Fibroblast of pulmonary artery (primary cell): ENCODE data around the gene RAPGEFL1.

Experiments
- DNase-seq: peaks from one replicate; pipeline ENCODE4 v3.0.0-alpha.2; 2010; ENCODE audit warnings: low read depth
- H3K4me3 ChIP-seq: replicated peaks from 2 replicates; pipeline ENCODE4 v1.5.1; 2011; ENCODE audit warnings: low read depth, mild to moderate bottlenecking, control low read depth, low read length, moderate library complexity
- TF ChIP-seq, protein P1 (sequence below): IDR thresholded peaks from 2 replicates; pipeline ENCODE4 v1.5.1; 2011; ENCODE audit warnings: mild to moderate bottlenecking, control low read depth, low read length, inconsistent platforms; ENCODE audit errors: missing control alignments

The RAPGEFL1 gene

DNA sequence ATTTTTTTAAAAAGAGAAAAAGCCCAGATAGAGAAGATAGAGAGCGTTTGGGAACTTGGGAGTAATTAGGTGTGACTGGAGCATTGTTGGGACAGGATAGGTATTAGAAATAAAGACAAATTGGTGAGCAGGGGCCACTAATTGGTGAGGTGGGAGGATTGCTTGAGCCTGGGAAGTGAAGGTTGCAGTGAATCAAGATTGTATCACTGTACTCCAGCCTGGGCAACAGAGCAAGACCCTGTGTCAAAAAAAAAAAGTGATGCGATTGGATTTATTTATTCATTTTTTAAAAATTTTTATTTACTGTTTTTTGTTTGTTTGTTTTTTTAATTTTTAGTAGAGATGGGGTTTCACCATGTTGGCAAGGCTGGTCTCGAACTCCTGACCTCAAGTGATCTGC lies 31.8 kb upstream of the RAPGEFL1 start:
- TF ChIP-seq, protein P1, sequence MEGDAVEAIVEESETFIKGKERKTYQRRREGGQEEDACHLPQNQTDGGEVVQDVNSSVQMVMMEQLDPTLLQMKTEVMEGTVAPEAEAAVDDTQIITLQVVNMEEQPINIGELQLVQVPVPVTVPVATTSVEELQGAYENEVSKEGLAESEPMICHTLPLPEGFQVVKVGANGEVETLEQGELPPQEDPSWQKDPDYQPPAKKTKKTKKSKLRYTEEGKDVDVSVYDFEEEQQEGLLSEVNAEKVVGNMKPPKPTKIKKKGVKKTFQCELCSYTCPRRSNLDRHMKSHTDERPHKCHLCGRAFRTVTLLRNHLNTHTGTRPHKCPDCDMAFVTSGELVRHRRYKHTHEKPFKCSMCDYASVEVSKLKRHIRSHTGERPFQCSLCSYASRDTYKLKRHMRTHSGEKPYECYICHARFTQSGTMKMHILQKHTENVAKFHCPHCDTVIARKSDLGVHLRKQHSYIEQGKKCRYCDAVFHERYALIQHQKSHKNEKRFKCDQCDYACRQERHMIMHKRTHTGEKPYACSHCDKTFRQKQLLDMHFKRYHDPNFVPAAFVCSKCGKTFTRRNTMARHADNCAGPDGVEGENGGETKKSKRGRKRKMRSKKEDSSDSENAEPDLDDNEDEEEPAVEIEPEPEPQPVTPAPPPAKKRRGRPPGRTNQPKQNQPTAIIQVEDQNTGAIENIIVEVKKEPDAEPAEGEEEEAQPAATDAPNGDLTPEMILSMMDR = no peak
- no peak overlapping the region for H3K4me3 ChIP-seq
- no peak for DNase-seq

DNA sequence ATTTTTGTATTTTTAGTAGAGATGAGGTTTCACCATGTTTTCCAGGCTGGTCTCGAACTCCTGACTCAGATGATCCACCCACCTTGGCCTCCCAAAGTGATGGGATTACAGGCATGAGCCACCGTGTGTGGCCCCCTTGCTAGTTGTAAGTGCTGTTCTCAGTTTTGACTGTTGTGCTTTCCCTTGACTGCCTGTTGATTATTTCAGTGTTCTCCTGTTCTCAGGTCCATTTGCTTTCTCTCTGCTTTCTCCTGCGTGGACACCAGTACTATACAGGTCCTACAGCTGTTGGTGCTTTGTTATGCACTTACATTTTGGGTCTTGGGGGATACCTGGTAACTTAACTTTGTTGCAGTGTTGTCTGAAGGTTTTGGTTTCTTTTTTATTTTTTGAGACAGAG lies 28.7 kb upstream of the RAPGEFL1 start:
- DNase-seq = no peak
- TF ChIP-seq, protein P1 = no peak
- no peak overlapping the region for H3K4me3 ChIP-seq

DNA sequence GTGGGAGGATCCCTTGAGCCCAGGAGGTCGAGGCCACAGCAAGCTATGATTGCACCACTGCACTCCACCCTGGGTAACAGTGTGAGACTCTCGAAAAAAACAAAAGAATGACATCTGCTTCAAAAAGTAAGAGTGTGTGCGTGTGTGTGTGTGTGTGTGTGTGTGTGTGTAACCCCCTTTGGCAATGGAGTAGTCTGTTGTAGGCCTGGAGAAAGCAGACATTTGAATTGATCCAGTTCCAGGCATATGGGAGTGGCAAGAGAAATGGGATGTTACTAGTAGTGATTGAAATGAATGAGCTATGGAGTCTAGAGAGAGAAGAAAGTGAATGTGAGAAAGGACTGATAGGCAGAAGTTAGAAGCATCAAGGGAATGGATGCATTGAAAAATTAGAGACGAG lies 27.0 kb upstream of the RAPGEFL1 start:
- peak; percentile 15 for DNase-seq
- H3K4me3 ChIP-seq = no peak overlapping the region
- TF ChIP-seq, protein P1 = no peak

DNA sequence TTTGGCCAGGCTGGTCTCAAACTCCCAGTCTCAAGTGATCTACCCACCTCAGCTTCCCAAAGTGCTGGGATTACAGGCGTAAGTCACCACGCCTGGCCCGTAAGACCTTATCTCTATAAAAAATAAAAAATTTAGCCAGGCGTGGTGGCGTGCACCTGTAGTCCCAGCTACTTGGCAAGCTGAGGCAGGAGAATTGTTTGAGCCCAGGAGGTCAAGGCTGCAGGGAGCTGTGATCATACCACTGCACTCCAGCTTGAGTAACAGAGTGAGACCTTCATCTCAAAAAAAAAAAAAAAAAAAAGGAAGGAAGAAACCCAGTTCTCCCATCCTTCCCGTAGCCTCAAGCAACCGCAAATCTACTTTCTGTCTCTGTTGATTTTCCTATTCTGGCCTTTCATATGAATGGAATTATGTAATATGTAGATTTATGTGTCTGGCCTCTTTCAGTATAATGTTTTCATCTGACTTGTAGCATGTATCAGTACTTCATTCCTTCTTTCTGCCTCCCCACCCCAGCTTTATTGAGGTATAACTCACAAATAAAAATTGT lies 25.8 kb upstream of the RAPGEFL1 start:
- no peak overlapping the region for H3K4me3 ChIP-seq
- DNase-seq = no peak
- TF ChIP-seq, protein P1 = no peak

DNA sequence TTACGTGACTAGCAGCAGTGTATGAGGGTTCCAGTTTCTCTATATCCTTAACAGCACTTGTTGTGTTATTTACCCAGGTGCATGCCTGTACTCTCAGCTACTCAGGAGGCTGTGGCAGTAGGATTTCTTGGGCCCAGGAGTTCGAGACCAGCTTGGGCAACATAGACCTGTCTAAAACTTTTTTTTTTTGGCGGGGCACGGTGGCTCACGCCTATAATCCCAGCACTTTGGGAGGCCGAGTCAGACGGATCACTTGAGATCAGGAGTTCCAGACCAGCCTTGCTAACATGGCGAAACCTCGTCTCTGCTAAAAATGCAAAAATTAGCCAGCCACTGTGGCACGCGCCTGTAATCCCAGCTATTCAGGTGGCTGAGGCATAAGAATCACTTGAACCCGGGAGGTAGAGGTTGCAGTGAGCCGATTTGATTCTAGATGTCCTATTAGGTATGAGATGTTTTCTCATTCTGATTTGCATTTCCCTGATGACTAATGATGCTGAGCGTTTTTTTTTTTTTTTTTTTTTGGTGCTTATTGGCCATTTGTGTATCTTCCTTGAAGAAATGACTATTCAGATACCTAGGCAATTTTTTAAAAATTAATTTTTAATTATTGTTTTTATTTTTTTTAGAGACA lies 23.6 kb upstream of the RAPGEFL1 start:
- no peak for DNase-seq
- TF ChIP-seq, protein P1 = no peak
- no peak overlapping the region for H3K4me3 ChIP-seq

DNA sequence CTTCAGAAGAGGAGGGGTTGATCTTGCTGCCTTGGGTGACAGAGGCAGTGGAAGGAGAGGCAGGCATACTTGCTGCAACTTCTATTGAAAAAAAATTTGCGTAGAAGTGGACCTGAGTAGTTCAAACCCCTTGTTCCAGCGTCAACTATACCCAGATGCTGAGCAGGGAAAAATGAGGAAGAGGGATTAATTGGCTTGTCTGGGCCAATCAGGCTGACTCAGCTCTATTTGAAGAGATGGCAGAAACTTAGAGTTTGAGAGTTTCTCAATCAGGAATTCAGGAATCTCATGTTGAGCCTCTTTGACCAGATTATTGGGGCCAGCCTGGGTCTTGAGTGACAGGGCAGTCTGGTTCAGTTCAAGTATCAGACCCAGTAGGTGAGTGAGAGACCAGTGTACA lies 19.3 kb upstream of the RAPGEFL1 start:
- no peak overlapping the region for H3K4me3 ChIP-seq
- no peak for DNase-seq
- TF ChIP-seq, protein P1 = no peak

DNA sequence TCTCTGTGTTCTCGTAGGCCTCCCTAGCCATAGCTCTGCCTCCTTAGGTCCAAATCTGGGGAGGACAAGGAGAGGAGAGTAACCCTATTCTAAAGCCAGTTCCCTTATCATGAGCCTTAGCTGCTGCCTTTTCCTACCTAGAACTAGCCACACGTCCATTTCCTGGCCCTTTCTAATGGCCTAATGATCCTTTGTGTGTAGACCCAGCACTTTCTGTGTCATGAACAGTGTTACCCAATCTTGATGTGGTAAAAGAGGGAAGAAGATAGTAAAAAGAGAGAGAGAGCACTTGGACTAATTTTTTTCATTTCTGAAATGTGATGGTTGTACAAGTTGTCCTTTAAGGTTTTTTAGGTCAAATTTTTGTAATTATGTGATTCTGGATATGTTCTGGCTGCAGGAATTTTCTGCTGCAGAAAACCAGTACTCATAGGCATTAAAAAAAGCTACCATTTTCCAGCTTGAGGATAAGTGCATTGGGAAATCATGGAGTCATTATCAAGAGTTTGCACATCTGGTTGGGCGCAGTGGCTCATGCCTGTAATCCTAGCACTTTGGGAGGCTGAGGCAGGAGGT lies 18.7 kb upstream of the RAPGEFL1 start:
- DNase-seq = no peak
- H3K4me3 ChIP-seq = no peak overlapping the region
- TF ChIP-seq, protein P1 = no peak
